Measurements from ENCODE around the gene PCDHGC5.

PCDHGC5 gene

DNA sequence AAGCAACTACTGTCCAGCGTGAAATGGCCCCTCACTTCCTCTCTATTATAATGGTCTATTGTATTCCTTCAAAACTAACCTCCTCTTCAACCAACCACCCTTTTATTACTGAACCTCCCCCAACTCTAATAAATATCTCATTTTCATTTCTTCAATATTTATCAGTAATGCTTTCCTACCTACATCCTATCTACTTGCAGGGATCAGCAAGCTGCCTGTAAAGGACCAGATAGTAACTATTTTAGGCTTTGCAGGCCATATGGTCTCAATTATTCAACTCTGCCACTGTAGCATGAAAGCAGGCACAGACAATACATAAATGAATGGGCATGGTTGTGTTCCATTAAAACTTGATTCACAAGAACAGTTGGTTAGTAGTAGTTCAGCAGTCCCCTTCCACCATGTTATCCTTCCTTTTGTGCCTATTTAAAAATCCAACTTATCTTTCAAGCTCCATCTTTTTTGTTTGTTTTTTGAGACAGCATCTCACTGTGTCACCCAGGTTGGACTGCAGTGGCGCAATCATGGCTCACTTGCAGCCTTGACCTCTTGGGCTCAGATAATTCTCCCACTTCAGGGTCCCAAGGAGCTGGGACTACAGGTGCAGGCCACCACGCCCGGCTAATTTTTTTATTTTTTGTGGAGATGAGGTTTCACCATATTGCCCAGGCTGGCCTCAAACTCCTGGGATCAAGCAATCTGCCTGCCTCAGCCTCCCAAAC lies 45.8 kb downstream of the PCDHGC5 start:
- DNase-seq = no peak
